ENCODE data around the gene EVI5L.

EVI5L gene

DNA sequence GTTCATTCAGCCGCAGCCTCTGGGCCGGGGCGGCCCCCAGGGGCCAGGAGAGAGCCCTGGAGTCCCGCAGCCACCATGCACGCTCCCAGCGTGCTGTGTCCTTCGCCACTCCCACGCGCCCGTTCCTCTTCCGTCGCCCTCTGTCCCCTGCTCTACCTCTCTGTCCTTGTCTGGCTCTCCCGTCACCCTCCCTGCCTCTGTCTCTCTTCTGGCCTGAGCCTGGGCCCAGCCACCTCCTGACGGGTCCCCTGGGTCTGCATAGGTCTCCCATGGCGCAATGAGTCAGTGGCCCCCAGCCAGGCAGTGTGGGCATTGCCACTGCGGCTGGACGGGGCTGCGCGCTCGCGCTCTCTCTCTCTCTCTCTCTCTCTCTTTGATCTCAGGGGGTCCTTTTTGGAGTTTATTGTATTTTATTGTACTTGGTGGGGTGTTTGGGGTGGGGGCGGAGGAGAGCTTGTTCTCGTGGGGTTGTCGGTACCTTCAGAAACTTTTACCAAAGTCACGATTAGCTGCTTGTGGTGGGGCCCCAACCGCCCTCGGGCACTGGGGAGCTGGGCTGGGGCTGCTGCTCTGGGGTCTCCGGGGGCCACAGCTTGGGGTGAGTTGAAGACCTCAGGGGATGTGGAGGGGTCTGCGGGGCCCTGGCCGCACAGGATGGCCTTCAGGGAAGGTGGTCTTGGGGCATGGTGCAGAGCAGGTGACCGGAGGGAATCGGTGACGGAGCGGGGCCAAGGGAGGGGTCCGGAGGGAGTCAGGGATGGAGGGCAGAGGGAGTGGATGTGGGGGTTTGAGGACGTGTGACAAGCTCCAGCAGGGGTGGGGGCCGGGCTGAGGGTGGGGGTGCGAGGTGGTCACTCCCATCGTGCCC, 82.9 kb downstream of the EVI5L start:
- DNase-seq (ENCODE audit: low spot score) = no peak

- no peak for DNase-seq (ENCODE audit: low spot score)
These were observed 83.6 kb downstream of the EVI5L start for GRCh38 chr19:7913652-7914051.

GRCh38 chr19:7914099-7914498, 84.1 kb downstream of the EVI5L start:
- DNase-seq (ENCODE audit: low spot score) = no peak

Measured in kidney capillary endothelial cell (primary cell).